ENCODE measurements around the gene ACSL1. TPM values are rescaled to one million over a fixed set of nuclear protein-coding genes. Genes with fewer than 3 reads are reported as not detected.

Gene ACSL1
- total RNA-seq, 1 donor from 2014 or later = 60.3 TPM

DNA sequence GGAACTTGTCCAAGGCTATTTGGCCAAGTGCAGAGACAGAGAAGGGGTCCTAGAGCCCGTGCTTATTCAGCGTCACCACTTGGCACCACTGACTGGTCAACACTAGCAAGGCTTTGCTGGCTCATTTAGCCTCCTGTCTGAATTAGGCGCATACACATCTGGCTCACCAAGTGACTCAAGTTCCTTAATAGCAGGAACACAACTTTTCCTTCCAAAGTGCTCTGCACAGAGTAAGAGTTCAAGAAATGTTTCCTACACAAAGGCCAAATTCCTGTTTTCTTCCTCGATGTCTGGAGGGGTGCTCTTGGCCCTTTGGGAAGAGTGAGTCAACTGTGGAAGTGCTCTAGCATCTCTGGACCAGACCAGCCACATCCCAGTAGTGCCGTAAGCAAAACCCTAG is 65.1 kb downstream of the ACSL1 start:
- Histone ChIP-seq H3K36me3 (ENCODE audit: control insufficient read depth, insufficient read depth, low read length) (peaks cover 15% of the 10 kb centered on the region), H3K27me3 (ENCODE audit: control insufficient read depth, insufficient read depth, low read length) (no peaks in the 10 kb centered on the region), H3K4me3 (ENCODE audit: low read depth, low read length) (no peak overlapping the region)
- no peak for DNase-seq (ENCODE audit: low read depth)
- TF ChIP-seq, protein P1, sequence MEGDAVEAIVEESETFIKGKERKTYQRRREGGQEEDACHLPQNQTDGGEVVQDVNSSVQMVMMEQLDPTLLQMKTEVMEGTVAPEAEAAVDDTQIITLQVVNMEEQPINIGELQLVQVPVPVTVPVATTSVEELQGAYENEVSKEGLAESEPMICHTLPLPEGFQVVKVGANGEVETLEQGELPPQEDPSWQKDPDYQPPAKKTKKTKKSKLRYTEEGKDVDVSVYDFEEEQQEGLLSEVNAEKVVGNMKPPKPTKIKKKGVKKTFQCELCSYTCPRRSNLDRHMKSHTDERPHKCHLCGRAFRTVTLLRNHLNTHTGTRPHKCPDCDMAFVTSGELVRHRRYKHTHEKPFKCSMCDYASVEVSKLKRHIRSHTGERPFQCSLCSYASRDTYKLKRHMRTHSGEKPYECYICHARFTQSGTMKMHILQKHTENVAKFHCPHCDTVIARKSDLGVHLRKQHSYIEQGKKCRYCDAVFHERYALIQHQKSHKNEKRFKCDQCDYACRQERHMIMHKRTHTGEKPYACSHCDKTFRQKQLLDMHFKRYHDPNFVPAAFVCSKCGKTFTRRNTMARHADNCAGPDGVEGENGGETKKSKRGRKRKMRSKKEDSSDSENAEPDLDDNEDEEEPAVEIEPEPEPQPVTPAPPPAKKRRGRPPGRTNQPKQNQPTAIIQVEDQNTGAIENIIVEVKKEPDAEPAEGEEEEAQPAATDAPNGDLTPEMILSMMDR (IDR thresholded peaks at IDR 0.05; ENCODE audit: insufficient read depth, low read length, severe bottlenecking) = no peak
- no peak for FAIRE-seq

DNA sequence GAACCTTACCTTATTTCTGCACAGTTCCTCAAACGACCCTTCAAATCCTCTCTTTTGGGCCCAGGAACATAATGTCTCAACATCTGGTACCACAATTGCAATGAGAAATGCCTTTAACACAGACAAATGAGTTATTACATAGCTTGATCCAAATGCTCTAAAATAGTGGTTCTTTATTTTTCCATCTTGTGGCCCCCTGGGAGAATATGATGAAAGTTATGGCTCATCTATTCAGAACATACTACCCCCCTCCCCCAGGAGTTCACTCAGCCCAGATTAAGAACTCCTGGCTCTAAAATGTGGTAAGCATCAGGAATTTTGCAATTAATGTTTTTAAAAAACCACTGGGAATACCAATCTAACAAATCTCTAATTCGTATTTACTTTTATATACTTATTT is 68.0 kb downstream of the ACSL1 start:
- TF ChIP-seq, protein P1 (IDR thresholded peaks at IDR 0.05; ENCODE audit: insufficient read depth, low read length, severe bottlenecking) = no peak
- Histone ChIP-seq H3K4me3 (ENCODE audit: low read depth, low read length) (no peak overlapping the region), H3K36me3 (ENCODE audit: control insufficient read depth, insufficient read depth, low read length) (peaks cover 9% of the 10 kb centered on the region), H3K27me3 (ENCODE audit: control insufficient read depth, insufficient read depth, low read length) (no peaks in the 10 kb centered on the region)
- FAIRE-seq (no peak), DNase-seq (ENCODE audit: low read depth) (no peak)

GRCh38 chr4:184756399-184756798 is 69.4 kb downstream of the ACSL1 start:
- no peaks in the 10 kb centered on the region for H3K27me3 ChIP-seq (ENCODE audit: control insufficient read depth, insufficient read depth, low read length)
- TF ChIP-seq, protein P1 (IDR thresholded peaks at IDR 0.05; ENCODE audit: insufficient read depth, low read length, severe bottlenecking) = no peak
- H3K36me3 ChIP-seq (ENCODE audit: control insufficient read depth, insufficient read depth, low read length) = peaks cover 6% of the 10 kb centered on the region
- FAIRE-seq = no peak
- no peak for DNase-seq (ENCODE audit: low read depth)
- no peak overlapping the region for H3K4me3 ChIP-seq (ENCODE audit: low read depth, low read length)

DNA sequence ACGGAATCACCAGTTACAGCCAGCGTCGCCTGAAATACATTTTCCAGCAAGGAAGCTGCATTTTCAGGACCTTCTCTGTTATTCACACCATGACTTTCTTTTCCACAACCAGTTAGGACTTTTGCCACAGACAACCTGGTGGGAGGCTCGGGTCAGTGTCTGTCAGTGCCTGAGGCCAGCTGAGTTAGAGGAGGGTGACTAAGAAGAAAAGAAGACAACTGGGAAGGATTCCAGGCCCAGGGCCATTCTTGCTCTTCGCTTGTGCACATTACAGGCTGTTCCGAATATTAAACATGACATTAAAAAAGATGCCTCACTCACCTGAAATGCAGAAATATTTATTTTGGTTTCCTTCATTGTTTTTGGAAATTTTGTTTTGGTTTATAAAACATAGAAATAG is 70.5 kb downstream of the ACSL1 start:
- Histone ChIP-seq H3K27me3 (ENCODE audit: control insufficient read depth, insufficient read depth, low read length) (no peaks in the 10 kb centered on the region), H3K4me3 (ENCODE audit: low read depth, low read length) (no peak overlapping the region), H3K36me3 (ENCODE audit: control insufficient read depth, insufficient read depth, low read length) (peaks cover under 1% of the 10 kb centered on the region)
- DNase-seq (ENCODE audit: low read depth) = peak; percentile 70
- TF ChIP-seq, protein P1 (IDR thresholded peaks at IDR 0.05; ENCODE audit: insufficient read depth, low read length, severe bottlenecking) = no peak
- no peak for FAIRE-seq

DNA sequence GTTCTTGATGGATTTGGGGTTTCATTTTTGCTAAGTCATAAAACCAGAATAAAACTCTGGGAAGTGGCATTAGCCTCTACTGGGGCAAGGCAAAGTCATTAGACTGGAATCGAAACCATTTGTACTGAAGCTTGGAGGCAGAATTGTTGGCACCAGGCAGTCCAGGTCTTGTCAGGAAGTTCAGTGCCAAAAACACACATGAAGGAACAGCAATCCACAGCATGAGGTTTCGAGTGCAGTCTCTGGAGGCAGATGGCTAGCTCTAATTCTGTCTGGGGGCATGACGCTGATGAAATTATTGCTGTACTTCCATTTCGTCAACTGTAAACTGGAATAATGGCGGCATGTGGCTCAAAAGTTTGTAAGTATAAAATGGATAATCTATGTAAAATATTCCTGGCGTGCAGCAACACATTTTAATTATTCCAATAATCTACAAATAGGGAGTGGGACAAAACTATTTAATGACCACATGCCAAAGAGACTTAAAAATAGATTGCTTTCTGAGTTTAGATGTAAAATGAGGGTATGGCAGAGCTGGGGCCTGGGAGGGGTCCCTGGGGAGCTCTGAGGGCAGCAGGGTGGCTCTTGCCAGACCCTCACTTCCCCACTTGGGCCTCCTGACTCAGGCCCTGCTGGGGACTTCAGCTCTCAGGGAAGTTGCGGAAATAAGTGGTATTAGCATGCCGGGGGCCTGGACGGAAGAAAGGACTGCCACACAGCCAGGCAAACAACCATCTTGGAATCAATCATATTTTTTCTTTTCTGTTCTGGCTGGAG is 73.1 kb downstream of the ACSL1 start:
- TF ChIP-seq, protein P1 (IDR thresholded peaks at IDR 0.05; ENCODE audit: insufficient read depth, low read length, severe bottlenecking) = no peak
- FAIRE-seq = no peak
- no peak overlapping the region for H3K4me3 ChIP-seq (ENCODE audit: low read depth, low read length)
- no peaks in the 10 kb centered on the region for H3K27me3 ChIP-seq (ENCODE audit: control insufficient read depth, insufficient read depth, low read length)
- H3K36me3 ChIP-seq (ENCODE audit: control insufficient read depth, insufficient read depth, low read length) = no peaks in the 10 kb centered on the region
- no peak for DNase-seq (ENCODE audit: low read depth)

DNA sequence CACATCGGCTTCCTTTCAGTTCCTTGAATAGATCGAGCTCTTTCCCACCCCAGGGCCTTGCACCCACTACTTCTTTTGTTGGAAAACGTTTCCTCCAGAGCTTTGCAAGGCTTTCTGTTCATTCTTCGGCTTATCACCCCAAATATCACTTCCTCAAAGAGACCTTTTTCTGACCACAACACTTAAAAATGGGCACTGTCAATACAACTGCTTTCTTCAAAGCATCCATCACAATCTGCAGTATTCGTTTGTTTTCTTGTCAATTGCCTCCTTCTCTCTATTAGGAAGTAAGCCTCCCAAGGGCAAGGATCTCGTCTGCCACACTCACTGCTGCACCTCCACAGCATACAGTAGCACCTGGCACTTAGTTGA is 74.2 kb downstream of the ACSL1 start:
- H3K36me3 ChIP-seq (ENCODE audit: control insufficient read depth, insufficient read depth, low read length) = no peaks in the 10 kb centered on the region
- DNase-seq (ENCODE audit: low read depth) = no peak
- FAIRE-seq = no peak
- TF ChIP-seq, protein P1 (IDR thresholded peaks at IDR 0.05; ENCODE audit: insufficient read depth, low read length, severe bottlenecking) = no peak
- no peak overlapping the region for H3K4me3 ChIP-seq (ENCODE audit: low read depth, low read length)
- H3K27me3 ChIP-seq (ENCODE audit: control insufficient read depth, insufficient read depth, low read length) = no peaks in the 10 kb centered on the region
